Mucosa of descending colon (tissue), 3 donors: Measurements from ENCODE around the gene GTSE1. TPM values are rescaled to one million over a fixed set of nuclear protein-coding genes. Genes with fewer than 3 reads are reported as not detected.

Experiments
- ATAC-seq: fragments of 200-7000 bp; cut with Tn5 transposase; one replicate; pipeline ENCODE4 v1.9.1; 2020; ENCODE audit warnings: mild to moderate bottlenecking, moderate library complexity
- DNase-seq, 3 donors: peaks; one replicate each; pipeline ENCODE4 v3.0.0-alpha.2; 2020
- H3K36me3 ChIP-seq: fragments of 200-600 bp; one replicate; pipeline ENCODE4 v1.8.0; 2021; ENCODE audit warnings: low read depth, mild to moderate bottlenecking
- H3K4me1 ChIP-seq: fragments of 200-600 bp; one replicate; pipeline ENCODE4 v1.8.0; 2021; ENCODE audit warnings: low read depth, mild to moderate bottlenecking
- H3K4me3 ChIP-seq: fragments of 200-600 bp; one replicate; pipeline ENCODE4 v1.8.0; 2021; ENCODE audit warnings: mild to moderate bottlenecking
- H3K9me3 ChIP-seq: fragments of 200-600 bp; one replicate; pipeline ENCODE4 v1.8.0; 2021; ENCODE audit warnings: mild to moderate bottlenecking
- CTCF ChIP-seq: fragments of 200-600 bp; IDR thresholded peaks from one replicate; pipeline ENCODE4 v1.8.0; 2022; ENCODE audit warnings: antibody characterized with exemption, mild to moderate bottlenecking
- intact Hi-C, 2 donors: fragments of 100-400 bp; cut with DNase I in 1 of 2; cut with micrococcal nuclease in 1 of 2; formaldehyde crosslinking; loops; one replicate each; pipeline versions ENCODE4 v1.11.0 to v1.11.1; 2022; cut with DNase I, micrococcal nuclease
- total RNA-seq, 3 donors: library from RNA; stranded (reverse); fragmentation: NEBNext Ultra II Directional in 2 of 3; extraction: Animal tissue kit (Norgen Biotek cat#: 25700) in 2 of 3; gene quantifications; one replicate each; pipeline versions ENCODE4 v1.2.1 to v1.2.4, GENCODE V29; 2021 to 2023
- donor health status: DM: no; HTN: no; CAD: no; lungs with moderate emphysema.
- donor health status: DM: no; HTN: no; CAD: no.
- donor health status: DM: no; HTN: yes; CAD: no.

GTSE1 gene
- total RNA-seq, 3 donors from 2014 or later: 1.6 to 10.9 (median 3.6) TPM

- no peaks in the 10 kb centered on the region for H3K4me1 ChIP-seq
- no peak for TF ChIP-seq CTCF
- peaks cover 28% of the 10 kb centered on the region for H3K36me3 ChIP-seq
- no peak overlapping the region for H3K4me3 ChIP-seq
- H3K9me3 ChIP-seq: no peaks in the 10 kb centered on the region
- ATAC-seq: no peak
- intact Hi-C loops: no loop called here
- no peak for DNase-seq
These were observed 17.7 kb upstream of the GTSE1 start for GRCh38 chr22:46278656-46279645.

GRCh38 chr22:46280063-46280817, 16.4 kb upstream of the GTSE1 start:
- H3K4me1 ChIP-seq: no peaks in the 10 kb centered on the region
- no peak for DNase-seq
- no peaks in the 10 kb centered on the region for H3K9me3 ChIP-seq
- intact Hi-C loops: no loop called here
- peaks cover 26% of the 10 kb centered on the region for H3K36me3 ChIP-seq
- no peak for TF ChIP-seq CTCF
- H3K4me3 ChIP-seq: no peak overlapping the region
- ATAC-seq: no peak

- DNase-seq (peak in 1 of 3 donors; percentile 42), ATAC-seq (peak; percentile 63)
- Histone ChIP-seq H3K4me1 (no peaks in the 10 kb centered on the region), H3K4me3 (no peak overlapping the region), H3K36me3 (peaks cover 26% of the 10 kb centered on the region), H3K9me3 (no peaks in the 10 kb centered on the region)
- intact Hi-C loops: no loop called here
- no peak for TF ChIP-seq CTCF
These were observed 15.6 kb upstream of the GTSE1 start for GRCh38 chr22:46280999-46281623.

GRCh38 chr22:46281866-46282678, 14.6 kb upstream of the GTSE1 start:
- Histone ChIP-seq H3K4me3 (no peak overlapping the region), H3K36me3 (peaks cover 26% of the 10 kb centered on the region), H3K4me1 (peaks cover under 1% of the 10 kb centered on the region), H3K9me3 (no peaks in the 10 kb centered on the region)
- intact Hi-C loops: no loop called here
- TF ChIP-seq CTCF: no peak
- ATAC-seq: no peak
- DNase-seq: no peak

GRCh38 chr22:46286006-46286405, 10.7 kb upstream of the GTSE1 start:
- Histone ChIP-seq H3K36me3 (peaks cover 6% of the 10 kb centered on the region), H3K4me3 (no peak overlapping the region), H3K9me3 (no peaks in the 10 kb centered on the region), H3K4me1 (peaks cover 3% of the 10 kb centered on the region)
- TF ChIP-seq CTCF: no peak
- ATAC-seq (no peak), DNase-seq (no peak)
- intact Hi-C loops: no loop called here
